GM10248 (cell line): ENCODE measurements around the gene PTPRN2.

Source experiments
- CTCF ChIA-PET: fragments of 300-600 bp; sonication (Branson Sonifier 250); formaldehyde crosslinking; extraction: SDS; loops from one replicate; lab custom pipeline; 2021; ENCODE audit warnings: antibody characterized with exemption; lab: Yijun Ruan, JAX
- POLR2A ChIA-PET: fragments of 350-650 bp; sonication (Branson Sonifier 250); formaldehyde crosslinking; extraction: SDS; loops from one replicate; lab custom pipeline; 2020; ENCODE audit warnings: antibody characterized with exemption; lab: Yijun Ruan, JAX
- DNase-seq: peaks from one replicate; pipeline ENCODE4 v3.0.0; 2012; ENCODE audit errors: extremely low spot score
- TF ChIP-seq, protein P1 (sequence below): IDR thresholded peaks from 2 replicates; pipeline ENCODE4 v1.5.1; 2012; ENCODE audit warnings: mild to moderate bottlenecking, low read depth; ENCODE audit errors: extremely low read depth, missing control alignments, control extremely low read depth

Gene PTPRN2

DNA sequence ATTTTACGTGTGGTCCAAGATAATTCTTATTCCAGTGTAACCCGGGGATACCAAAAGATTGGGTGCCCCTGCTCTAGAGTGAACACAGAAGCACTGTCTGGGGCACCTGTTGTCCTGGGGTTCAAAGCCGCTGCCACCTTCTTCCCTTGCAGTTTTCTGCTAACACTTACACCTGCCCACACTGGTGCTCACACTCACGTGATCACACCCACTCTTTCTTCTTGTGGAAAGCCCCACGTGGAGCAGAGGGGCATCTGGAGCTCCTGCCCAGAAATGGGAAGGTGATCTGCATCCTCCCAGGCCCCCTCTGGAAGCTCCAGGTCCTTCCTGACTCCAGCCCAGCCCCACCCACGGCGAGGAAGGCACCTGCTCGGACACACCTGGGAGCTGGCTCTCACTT lies 42.9 kb downstream of the PTPRN2 start:
- CTCF ChIA-PET = interaction anchor here (0.9 to 1.6 kb wide), 2 partner anchors 10 to 69 kb away, joined by 3 to 4 read pairs; no protein-coding TSS in a partner anchor
- DNase-seq = no peak
- POLR2A ChIA-PET = no interaction called here
- TF ChIP-seq, protein P1, sequence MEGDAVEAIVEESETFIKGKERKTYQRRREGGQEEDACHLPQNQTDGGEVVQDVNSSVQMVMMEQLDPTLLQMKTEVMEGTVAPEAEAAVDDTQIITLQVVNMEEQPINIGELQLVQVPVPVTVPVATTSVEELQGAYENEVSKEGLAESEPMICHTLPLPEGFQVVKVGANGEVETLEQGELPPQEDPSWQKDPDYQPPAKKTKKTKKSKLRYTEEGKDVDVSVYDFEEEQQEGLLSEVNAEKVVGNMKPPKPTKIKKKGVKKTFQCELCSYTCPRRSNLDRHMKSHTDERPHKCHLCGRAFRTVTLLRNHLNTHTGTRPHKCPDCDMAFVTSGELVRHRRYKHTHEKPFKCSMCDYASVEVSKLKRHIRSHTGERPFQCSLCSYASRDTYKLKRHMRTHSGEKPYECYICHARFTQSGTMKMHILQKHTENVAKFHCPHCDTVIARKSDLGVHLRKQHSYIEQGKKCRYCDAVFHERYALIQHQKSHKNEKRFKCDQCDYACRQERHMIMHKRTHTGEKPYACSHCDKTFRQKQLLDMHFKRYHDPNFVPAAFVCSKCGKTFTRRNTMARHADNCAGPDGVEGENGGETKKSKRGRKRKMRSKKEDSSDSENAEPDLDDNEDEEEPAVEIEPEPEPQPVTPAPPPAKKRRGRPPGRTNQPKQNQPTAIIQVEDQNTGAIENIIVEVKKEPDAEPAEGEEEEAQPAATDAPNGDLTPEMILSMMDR = no peak

- TF ChIP-seq, protein P1 = no peak
- CTCF ChIA-PET = no interaction called here
- POLR2A ChIA-PET = no interaction called here
- DNase-seq = no peak
Measured at GRCh38 chr7:158543840-158544239, 43.8 kb downstream of the PTPRN2 start.

- DNase-seq = no peak
- TF ChIP-seq, protein P1 = no peak
- CTCF ChIA-PET = no interaction called here
- POLR2A ChIA-PET = no interaction called here
Measured at GRCh38 chr7:158542651-158543566, 44.7 kb downstream of the PTPRN2 start.

- peak; percentile 69 for DNase-seq
- POLR2A ChIA-PET = no interaction called here
- CTCF ChIA-PET = interaction anchor here (0.6 to 1.0 kb wide), 2 partner anchors 8 to 16 kb away, joined by 3 read pairs; no protein-coding TSS in a partner anchor
- TF ChIP-seq, protein P1 = no peak
Measured at GRCh38 chr7:158541346-158542010, 46.1 kb downstream of the PTPRN2 start.

DNA sequence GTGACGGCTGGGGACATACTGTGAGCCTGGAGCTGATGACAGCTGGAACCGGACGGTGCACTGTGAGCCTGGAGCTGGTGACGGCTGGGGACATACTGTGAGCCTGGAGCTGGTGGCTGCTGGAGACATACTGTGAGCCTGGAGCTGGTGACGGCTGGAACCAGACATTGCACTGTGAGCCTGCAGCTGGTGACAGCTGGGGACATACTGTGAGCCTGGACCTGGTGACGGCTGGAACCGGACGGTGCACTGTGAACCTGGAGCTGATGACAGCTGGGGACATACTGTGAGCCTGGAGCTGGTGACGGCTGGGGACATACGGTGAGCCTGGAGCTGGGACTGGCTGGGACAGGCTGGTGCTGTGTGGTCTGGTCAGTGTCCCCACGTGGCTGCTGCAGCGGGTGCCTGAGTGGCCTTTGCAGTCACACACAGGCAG lies 47.9 kb downstream of the PTPRN2 start:
- ChIA-PET POLR2A (no interaction called here), CTCF (no interaction called here)
- DNase-seq = no peak
- TF ChIP-seq, protein P1 = no peak

DNA sequence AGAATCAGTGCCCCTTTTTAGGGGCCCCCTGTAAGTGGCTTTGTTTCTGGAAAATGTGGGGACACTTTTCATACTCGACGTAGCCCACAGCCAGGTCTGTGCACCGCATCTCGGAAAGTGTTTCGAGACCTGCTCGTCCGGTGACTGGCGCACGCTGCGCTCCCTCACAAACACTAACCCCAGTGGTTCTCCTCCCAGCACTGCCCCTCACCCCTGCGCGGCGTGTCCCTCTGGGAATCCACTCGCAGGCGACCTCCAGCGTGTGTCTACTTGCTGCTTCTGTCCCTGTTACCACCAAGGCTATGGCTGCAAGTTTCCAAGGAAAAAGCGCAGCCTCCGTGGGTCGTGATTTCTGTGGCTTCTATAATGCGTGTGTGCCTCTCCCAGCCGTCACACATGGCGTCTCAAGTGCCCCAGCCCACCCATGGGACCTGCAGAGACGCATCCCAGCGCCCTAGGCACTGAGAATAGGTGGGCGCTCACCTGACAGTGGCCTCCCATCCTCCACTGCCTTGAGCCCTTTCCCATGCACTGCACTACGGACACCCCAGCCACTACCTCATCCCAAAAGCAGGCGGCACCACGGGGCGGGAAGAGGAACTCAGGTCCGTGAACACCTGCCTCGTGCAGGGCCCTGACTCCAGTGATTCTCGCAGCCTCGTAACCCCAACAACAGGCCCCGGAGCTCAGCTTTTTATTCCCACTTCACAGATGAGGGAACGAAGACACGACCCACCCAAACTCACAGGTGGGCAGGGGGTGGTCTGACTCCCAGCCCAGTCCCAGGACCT lies 49.3 kb downstream of the PTPRN2 start:
- ChIA-PET POLR2A (no interaction called here), CTCF (no interaction called here)
- TF ChIP-seq, protein P1 = no peak
- no peak for DNase-seq
